MCF 10A (cell line): ENCODE measurements around the gene ST3GAL6. TPM values are rescaled to one million over a fixed set of nuclear protein-coding genes. Genes with fewer than 3 reads are reported as not detected.

ENCODE experiments used
- BruUV-seq: library from RNA; stranded (reverse); fragments of 400-500 nt; replicated peaks from 2 replicates; lab custom pipeline; 2021; lab: Mats Ljungman, UMichigan
- CTCF ChIA-PET: fragments of 300-600 bp; sonication (Branson Sonifier 250); formaldehyde crosslinking; extraction: SDS; loops from one replicate; lab custom pipeline; 2021; ENCODE audit warnings: antibody characterized with exemption, inconsistent platforms; lab: Yijun Ruan, JAX
- POLR2A ChIA-PET: fragments of 300-600, 350-650 bp; sonication (Branson Sonifier 250); formaldehyde crosslinking; extraction: SDS; loops from one replicate; lab custom pipeline; 2020; ENCODE audit warnings: antibody characterized with exemption, inconsistent platforms; lab: Yijun Ruan, JAX
- DNase-seq: peaks from one replicate; pipeline ENCODE4 v3.0.0-alpha.2; 2018; ENCODE audit not compliant: unreplicated experiment
- H3K27ac Mint-ChIP-seq: one replicate; pipeline ENCODE4 v1.8.0; 2022; ENCODE audit warnings: mild to moderate bottlenecking, low read depth, mixed read lengths; ENCODE audit not compliant: unreplicated experiment
- H3K27me3 Mint-ChIP-seq: one replicate; pipeline ENCODE4 v1.8.0; 2022; ENCODE audit warnings: mixed read lengths; ENCODE audit not compliant: insufficient read depth, unreplicated experiment
- H3K36me3 Mint-ChIP-seq: one replicate; pipeline ENCODE4 v1.8.0; 2022; ENCODE audit warnings: mild to moderate bottlenecking, moderate library complexity, mixed read lengths; ENCODE audit not compliant: insufficient read depth, unreplicated experiment
- H3K4me1 Mint-ChIP-seq: one replicate; pipeline ENCODE4 v1.8.0; 2022; ENCODE audit warnings: mixed read lengths; ENCODE audit not compliant: insufficient read depth, unreplicated experiment
- H3K4me3 Mint-ChIP-seq: one replicate; pipeline ENCODE4 v1.8.0; 2022; ENCODE audit warnings: mild to moderate bottlenecking, moderate library complexity, mixed read lengths; ENCODE audit not compliant: unreplicated experiment
- H3K9me3 Mint-ChIP-seq: one replicate; pipeline ENCODE4 v1.8.0; 2022; ENCODE audit warnings: mixed read lengths; ENCODE audit not compliant: unreplicated experiment
- intact Hi-C: fragments of 100-400 bp; cut with micrococcal nuclease; formaldehyde crosslinking; loops from 2 replicates; pipeline ENCODE4 v1.14.1; 2022
- total RNA-seq: library from RNA; stranded (reverse); gene quantifications from 2 replicates; pipeline ENCODE4 v1.2.3, GENCODE V29; 2022
- TF ChIP-seq, protein P1 (sequence below): fragments of 200-600 bp; IDR thresholded peaks from one replicate; pipeline ENCODE4 v1.8.0; 2022; ENCODE audit warnings: antibody characterized with exemption, mild to moderate bottlenecking; ENCODE audit not compliant: unreplicated experiment

The ST3GAL6 gene
- total RNA-seq, 1 experiment from 2014 or later = 1.2 TPM

- Mint-ChIP-seq H3K4me1 (peaks cover 31% of the 10 kb centered on the region), H3K4me3 (no peak overlapping the region), H3K36me3 (no peaks in the 10 kb centered on the region), H3K9me3 (peaks cover 8% of the 10 kb centered on the region), H3K27me3 (no peaks in the 10 kb centered on the region), H3K27ac (no peak overlapping the region)
- no TSS peak for BruUV-seq
- DNase-seq = no peak
- POLR2A ChIA-PET = interaction anchor here (1.0 to 1.6 kb wide), 2 partner anchors 18 to 45 kb away, joined by 3 to 5 read pairs; no protein-coding TSS in a partner anchor
- intact Hi-C loops = no loop called here
- CTCF ChIA-PET = interaction anchor here (0.6 to 2.5 kb wide), 3 partner anchors 37 to 575 kb away, joined by 3 to 9 read pairs (median 3); no protein-coding TSS in a partner anchor
- TF ChIP-seq, protein P1, sequence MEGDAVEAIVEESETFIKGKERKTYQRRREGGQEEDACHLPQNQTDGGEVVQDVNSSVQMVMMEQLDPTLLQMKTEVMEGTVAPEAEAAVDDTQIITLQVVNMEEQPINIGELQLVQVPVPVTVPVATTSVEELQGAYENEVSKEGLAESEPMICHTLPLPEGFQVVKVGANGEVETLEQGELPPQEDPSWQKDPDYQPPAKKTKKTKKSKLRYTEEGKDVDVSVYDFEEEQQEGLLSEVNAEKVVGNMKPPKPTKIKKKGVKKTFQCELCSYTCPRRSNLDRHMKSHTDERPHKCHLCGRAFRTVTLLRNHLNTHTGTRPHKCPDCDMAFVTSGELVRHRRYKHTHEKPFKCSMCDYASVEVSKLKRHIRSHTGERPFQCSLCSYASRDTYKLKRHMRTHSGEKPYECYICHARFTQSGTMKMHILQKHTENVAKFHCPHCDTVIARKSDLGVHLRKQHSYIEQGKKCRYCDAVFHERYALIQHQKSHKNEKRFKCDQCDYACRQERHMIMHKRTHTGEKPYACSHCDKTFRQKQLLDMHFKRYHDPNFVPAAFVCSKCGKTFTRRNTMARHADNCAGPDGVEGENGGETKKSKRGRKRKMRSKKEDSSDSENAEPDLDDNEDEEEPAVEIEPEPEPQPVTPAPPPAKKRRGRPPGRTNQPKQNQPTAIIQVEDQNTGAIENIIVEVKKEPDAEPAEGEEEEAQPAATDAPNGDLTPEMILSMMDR = no peak
Measured at GRCh38 chr3:98740324-98740723, 22.8 kb upstream of the ST3GAL6 start.

GRCh38 chr3:98741121-98741716 lies 21.9 kb upstream of the ST3GAL6 start:
- H3K9me3 Mint-ChIP-seq = peaks cover 8% of the 10 kb centered on the region
- ChIA-PET POLR2A (interaction anchor here (0.7 to 1.6 kb wide), 3 partner anchors 12 to 44 kb away, joined by 3 to 5 read pairs (median 3); no protein-coding TSS in a partner anchor), CTCF (interaction anchor here (0.6 to 2.5 kb wide), 4 partner anchors 30 to 574 kb away, joined by 3 to 9 read pairs (median 3); no protein-coding TSS in a partner anchor)
- no peaks in the 10 kb centered on the region for H3K27me3 Mint-ChIP-seq
- peak; percentile 21 for DNase-seq
- peaks cover 35% of the 10 kb centered on the region for H3K4me1 Mint-ChIP-seq
- intact Hi-C loops = no loop called here
- TF ChIP-seq, protein P1 = no peak
- BruUV-seq = no TSS peak
- no peaks in the 10 kb centered on the region for H3K36me3 Mint-ChIP-seq
- no peak overlapping the region for H3K4me3 Mint-ChIP-seq
- H3K27ac Mint-ChIP-seq = peak overlapping the region; percentile 32

DNA sequence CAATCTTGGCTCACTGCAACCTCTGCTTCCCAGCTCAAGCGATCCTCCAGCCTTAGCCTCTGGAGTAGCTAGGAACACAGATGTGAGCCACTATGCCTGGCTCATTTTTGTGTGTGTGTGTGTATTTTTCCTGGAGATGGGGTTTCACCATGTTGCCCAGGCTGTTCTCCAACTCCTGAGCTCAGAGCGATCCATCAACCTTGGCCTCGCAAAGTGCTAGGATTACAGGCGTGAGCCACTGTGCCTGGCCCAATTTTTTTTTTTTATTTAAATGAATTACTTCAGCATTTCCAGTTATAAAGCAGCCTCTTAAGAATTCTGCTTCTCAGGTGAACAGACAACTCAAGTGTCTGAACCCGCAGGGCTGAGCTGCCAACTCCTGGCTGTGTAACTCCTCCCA lies 20.1 kb upstream of the ST3GAL6 start:
- ChIA-PET CTCF (interaction anchor here (0.5 to 0.6 kb wide), 2 partner anchors 75 to 279 kb away, joined by 3 to 5 read pairs; no protein-coding TSS in a partner anchor), POLR2A (no interaction called here)
- Mint-ChIP-seq H3K4me3 (no peak overlapping the region), H3K27me3 (no peaks in the 10 kb centered on the region), H3K4me1 (peaks cover 35% of the 10 kb centered on the region), H3K36me3 (no peaks in the 10 kb centered on the region), H3K27ac (no peak overlapping the region), H3K9me3 (no peaks in the 10 kb centered on the region)
- TF ChIP-seq, protein P1 = no peak
- no TSS peak for BruUV-seq
- intact Hi-C loops = no loop called here
- no peak for DNase-seq

- no TSS peak for BruUV-seq
- TF ChIP-seq, protein P1 = no peak
- Mint-ChIP-seq H3K4me1 (peaks cover 35% of the 10 kb centered on the region), H3K4me3 (no peak overlapping the region), H3K9me3 (no peaks in the 10 kb centered on the region), H3K27me3 (no peaks in the 10 kb centered on the region), H3K36me3 (no peaks in the 10 kb centered on the region), H3K27ac (no peak overlapping the region)
- DNase-seq = no peak
- intact Hi-C loops = no loop called here
- ChIA-PET POLR2A (interaction anchor here (0.6 kb wide), 1 partner anchor 189 kb away, joined by 3 read pairs; no protein-coding TSS in a partner anchor), CTCF (no interaction called here)
Measured at GRCh38 chr3:98744283-98744682, 18.9 kb upstream of the ST3GAL6 start.
